GM18505 (cell line): Measurements from ENCODE around the gene AOPEP.

ENCODE experiments used
- ATAC-seq: cut with Tn5 transposase; IDR thresholded peaks from one replicate; pipeline ENCODE4 v1.9.1; 2021; ENCODE audit not compliant: unreplicated experiment
- POLR2A ChIP-seq: IDR thresholded peaks from 4 replicates; pipeline ENCODE4 v1.6.1; 2011; ENCODE audit warnings: borderline replicate concordance; ENCODE audit not compliant: insufficient read depth, insufficient read length; ENCODE audit errors: extremely low read depth

Gene AOPEP

DNA sequence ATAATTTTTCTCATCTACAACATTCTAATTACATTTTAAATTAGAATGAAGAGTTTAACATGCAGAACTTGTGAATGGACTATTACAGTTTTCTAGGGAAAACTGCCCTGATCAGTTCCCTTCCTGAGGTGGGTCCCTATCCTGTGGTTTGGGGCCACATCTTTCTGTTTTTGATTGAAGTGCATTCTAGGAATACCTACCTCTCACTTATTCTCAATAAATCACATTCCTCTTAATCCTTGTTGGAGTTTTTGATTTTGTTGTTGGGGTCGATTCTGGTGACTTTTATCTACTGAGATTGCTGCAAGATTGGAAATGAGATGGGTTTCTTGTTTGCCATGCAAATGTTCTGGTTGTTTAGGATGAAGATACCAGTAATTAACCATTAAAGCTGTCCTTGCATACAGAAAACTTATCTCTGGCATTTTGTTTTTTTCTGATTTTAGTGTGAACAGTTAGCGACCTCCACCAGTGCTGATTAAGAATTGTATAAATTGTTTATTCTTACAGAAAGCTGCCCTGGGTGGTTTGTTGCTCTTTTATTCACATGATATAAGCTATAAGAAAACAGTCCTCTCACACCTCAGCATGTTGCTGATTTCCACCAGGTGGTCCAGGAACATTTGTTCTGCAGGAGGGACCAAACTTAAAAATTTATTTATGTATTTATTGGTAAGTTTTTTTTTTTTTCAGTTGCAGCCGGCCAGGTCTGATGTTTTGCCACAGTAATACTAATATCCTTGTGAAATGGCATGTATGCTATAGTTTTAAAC, 321.1 kb downstream of the AOPEP start:
- ATAC-seq = no peak
- no peak for TF ChIP-seq POLR2A

DNA sequence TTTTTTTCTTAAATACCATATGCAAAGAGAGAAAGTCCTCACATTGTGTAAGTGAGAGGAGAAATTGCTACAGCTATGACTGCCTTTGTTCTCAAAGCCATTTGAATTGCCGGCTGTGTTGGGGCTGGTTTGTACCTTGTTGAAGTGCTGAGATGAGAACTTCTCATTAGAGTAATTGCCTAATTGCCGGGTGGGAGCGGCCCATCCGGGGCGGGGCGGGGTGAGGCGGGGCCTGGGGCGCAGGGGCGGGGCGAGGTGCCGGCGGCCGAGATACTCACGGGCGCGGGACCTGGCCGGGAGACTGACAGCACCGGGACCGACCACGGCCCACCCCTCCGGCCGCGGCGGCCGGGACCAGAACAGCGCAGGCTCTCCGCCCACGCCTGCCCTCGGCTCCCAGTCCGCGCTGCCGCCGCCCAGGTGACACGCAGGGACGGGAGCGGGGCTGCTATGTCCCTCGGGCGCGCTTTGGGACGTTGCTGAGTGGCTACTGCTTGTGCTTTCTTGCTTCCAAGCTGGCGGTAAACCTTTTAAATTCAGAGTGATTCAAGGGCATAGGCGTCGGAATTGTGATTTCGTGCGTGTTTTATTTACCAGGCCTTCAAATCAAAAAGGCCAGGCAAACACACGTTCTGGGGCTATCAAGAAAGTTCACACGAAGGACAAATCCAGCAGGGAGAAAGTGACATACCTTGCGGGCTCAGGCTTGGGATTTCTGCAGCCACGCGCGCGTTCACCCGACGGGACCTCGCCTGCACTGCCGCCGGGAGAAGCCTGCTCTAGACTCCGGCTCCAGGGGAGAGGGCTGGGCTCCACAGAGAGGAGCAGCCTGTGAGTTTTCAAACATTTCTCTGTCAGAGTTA, 322.0 kb downstream of the AOPEP start:
- ATAC-seq = no peak
- TF ChIP-seq POLR2A = no peak

- no peak for ATAC-seq
- TF ChIP-seq POLR2A = no peak
Observed at GRCh38 chr9:95049761-95050160, 323.3 kb downstream of the AOPEP start.

- ATAC-seq = no peak
- no peak for TF ChIP-seq POLR2A
Observed at GRCh38 chr9:95053611-95054570, 327.4 kb downstream of the AOPEP start.

- no peak for TF ChIP-seq POLR2A
- ATAC-seq = no peak
Observed at GRCh38 chr9:95055334-95055850, 328.9 kb downstream of the AOPEP start.

DNA sequence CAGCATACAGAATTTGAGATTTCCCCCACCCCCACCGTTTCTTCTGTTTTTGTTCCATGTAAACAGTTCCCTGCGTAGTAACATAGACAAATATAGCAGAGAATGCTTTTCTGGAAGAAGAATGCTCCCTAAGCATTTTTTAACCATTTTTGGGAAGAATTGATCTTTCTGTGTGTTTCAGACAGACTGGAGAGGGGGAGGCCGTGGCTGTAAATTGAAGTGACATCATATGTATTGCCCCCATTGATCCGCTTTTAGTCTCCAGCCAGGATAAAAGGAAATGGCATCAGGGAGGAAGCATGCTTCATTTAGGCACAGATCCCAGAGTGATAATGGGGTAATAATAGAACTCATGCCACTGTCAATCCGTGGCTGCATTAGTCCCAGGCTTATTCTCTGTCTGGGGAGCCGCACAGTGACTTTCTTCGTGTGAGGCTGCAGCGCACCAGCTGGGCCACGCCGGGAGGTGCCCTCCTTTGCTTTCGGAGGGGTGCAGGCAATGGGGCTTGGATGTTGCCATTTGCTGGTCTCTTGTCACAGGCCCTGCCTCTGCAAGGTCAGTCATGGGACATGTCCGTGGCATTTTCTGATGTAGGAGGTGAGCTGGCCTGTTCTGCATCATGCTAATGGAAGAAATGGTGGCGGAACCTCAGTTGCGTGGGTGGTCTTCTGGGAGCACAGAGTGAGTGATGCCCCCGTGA, 329.5 kb downstream of the AOPEP start:
- ATAC-seq = no peak
- no peak for TF ChIP-seq POLR2A

- no peak for TF ChIP-seq POLR2A
- ATAC-seq = no peak
Observed at GRCh38 chr9:95057101-95057500, 330.6 kb downstream of the AOPEP start.

- ATAC-seq = no peak
- TF ChIP-seq POLR2A = no peak
Observed at GRCh38 chr9:95058121-95058785, 331.8 kb downstream of the AOPEP start.

- no peak for ATAC-seq
- no peak for TF ChIP-seq POLR2A
Observed at GRCh38 chr9:95058795-95059386, 332.4 kb downstream of the AOPEP start.

DNA sequence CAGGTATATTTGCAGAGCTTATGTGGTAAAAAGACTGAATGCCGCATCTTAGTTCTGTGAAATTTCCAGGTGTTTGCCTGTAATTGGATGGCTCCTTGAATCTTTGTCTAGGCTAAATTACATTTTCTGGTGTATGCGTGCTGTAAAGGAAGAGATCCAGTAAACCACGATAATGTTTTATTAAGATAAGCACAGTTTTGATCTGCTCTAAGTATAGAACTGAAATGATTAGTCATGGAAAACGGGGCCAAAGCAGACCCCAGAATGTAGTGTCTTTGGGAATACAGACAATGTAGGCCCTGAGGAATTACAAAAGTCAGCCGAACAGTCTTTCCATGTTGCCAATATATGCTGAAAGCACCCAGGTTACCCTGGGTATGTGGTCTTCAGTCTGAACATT, 333.7 kb downstream of the AOPEP start:
- no peak for TF ChIP-seq POLR2A
- no peak for ATAC-seq

DNA sequence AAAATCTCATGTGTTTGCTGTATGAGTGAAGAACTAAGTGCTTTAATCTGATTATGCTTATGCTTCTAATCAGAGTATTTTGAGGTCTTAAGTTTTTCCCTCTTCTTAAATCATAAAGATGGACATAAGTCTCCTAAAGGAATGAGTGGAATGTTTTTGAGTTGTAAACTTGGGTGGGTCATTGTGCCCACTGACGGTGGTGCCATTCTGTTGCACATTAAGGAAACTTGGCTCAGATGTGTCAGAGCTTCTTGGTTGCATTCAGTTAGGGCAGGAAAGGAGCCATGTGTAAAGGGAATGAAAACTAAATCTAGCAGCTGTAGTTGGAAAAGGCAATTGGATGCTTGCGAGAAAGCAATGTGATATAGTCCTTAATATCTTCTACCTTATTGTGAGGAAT, 334.4 kb downstream of the AOPEP start:
- ATAC-seq = no peak
- TF ChIP-seq POLR2A = no peak

DNA sequence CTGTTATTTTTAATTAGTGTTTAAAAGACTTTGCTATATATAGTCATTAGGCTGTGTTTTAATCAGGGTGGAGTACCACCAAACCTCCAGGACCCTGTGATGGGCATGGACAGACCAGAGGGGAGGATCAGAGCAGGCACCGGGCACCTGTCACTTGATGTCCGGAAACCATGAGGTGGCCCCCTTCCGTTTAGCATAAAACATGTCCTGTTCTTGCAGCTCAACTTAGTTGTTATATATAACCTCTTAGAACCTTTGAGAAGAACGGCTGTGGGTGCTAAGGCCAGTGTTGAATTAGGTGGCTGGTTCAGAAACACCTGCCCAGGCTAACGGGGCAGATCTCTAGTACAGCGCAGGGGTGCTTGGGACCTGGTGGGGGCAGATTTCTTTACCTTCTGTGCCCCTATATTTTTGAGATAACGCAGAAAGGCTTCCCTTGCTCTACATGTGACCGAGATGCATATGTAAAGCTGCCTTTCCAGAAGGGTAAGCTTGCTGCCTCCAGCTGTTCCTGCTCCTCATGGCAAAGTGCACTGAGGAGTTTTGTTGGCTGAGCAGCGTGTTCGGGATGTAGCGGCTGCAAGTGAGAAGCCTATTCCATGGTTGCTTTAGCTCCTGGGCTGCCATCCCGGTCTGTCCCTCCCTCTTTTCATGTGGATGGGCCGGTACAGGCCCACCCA, 335.6 kb downstream of the AOPEP start:
- no peak for TF ChIP-seq POLR2A
- ATAC-seq = no peak
